GM06990 (cell line): Measurements from ENCODE around the gene OR4D11.
A peak's percentile ranks its signal among the peaks of the same experiment; 100 is the strongest.
"Not testable (repeated sequence)": the region's sequence is repeated elsewhere in the genome, so short reads cannot be mapped to it uniquely, and the experiment has no call there.

ENCODE experiments used
- DNase-seq: peaks from one replicate; pipeline ENCODE4 v3.0.0-alpha.2; 2011; ENCODE audit not compliant: insufficient read length; ENCODE audit errors: extremely low read depth
- H3K27me3 ChIP-seq: replicated peaks from 2 replicates; pipeline ENCODE4 v1.6.0; 2011; ENCODE audit warnings: low read length; ENCODE audit not compliant: control insufficient read depth, insufficient read depth
- H3K36me3 ChIP-seq: 2 replicates; pipeline ENCODE4 v1.5.1; 2011; ENCODE audit warnings: low read length; ENCODE audit not compliant: control insufficient read depth, insufficient read depth
- H3K4me3 ChIP-seq: replicated peaks from 2 replicates; pipeline ENCODE4 v1.5.1; 2011; ENCODE audit warnings: low read depth, mild to moderate bottlenecking, control low read depth, low read length
- TF ChIP-seq, protein P1 (sequence below): IDR thresholded peaks from 2 replicates; pipeline ENCODE4 v1.5.1; 2011; ENCODE audit warnings: low read length, control low read depth, mild to moderate bottlenecking, inconsistent platforms; ENCODE audit not compliant: insufficient read depth, poor library complexity, severe bottlenecking

The OR4D11 gene

DNA sequence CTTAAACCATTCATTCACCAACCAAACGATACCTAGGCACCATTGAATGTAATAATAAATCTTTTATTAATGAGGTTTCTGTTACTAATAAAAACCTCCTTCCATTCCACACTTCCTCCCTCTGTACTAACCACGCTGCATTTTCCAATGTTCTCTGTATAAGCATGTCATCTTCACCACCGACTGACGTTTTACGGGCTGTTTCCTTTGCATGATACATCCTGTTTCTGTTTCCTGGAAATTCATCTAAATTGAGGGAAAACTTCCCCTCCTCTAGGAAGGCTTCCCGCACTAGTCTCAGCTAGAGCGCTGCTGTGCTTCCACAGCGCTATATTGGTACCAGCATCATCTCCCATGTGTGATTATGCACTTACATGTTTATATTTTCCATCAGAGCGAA is 28.2 kb upstream of the OR4D11 start:
- Histone ChIP-seq H3K4me3 (no peak overlapping the region), H3K27me3 (no peaks in the 10 kb centered on the region), H3K36me3 (no peaks in the 10 kb centered on the region)
- DNase-seq: no peak
- TF ChIP-seq, protein P1, sequence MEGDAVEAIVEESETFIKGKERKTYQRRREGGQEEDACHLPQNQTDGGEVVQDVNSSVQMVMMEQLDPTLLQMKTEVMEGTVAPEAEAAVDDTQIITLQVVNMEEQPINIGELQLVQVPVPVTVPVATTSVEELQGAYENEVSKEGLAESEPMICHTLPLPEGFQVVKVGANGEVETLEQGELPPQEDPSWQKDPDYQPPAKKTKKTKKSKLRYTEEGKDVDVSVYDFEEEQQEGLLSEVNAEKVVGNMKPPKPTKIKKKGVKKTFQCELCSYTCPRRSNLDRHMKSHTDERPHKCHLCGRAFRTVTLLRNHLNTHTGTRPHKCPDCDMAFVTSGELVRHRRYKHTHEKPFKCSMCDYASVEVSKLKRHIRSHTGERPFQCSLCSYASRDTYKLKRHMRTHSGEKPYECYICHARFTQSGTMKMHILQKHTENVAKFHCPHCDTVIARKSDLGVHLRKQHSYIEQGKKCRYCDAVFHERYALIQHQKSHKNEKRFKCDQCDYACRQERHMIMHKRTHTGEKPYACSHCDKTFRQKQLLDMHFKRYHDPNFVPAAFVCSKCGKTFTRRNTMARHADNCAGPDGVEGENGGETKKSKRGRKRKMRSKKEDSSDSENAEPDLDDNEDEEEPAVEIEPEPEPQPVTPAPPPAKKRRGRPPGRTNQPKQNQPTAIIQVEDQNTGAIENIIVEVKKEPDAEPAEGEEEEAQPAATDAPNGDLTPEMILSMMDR: no peak

DNA sequence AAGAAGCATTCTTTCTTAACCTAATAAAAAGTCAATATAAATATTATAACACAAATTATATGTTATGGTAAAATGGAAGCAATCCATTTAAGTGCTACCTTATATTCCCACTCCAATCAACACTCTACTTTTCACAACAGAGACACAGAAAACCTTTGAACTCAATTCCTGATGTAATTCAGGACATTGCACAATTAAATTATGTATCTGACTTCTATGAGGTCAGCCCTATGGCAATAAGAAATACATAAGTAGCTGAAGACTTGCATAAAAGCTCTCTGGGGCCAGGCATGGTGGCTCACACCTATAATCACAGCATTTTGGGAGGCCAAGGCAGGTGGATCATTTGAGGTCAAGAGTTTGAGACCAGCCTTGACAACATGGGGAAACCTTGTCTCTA is 23.5 kb upstream of the OR4D11 start:
- DNase-seq: no peak
- TF ChIP-seq, protein P1: no peak
- H3K27me3 ChIP-seq: no peaks in the 10 kb centered on the region
- H3K4me3 ChIP-seq: no peak overlapping the region
- no peaks in the 10 kb centered on the region for H3K36me3 ChIP-seq

DNA sequence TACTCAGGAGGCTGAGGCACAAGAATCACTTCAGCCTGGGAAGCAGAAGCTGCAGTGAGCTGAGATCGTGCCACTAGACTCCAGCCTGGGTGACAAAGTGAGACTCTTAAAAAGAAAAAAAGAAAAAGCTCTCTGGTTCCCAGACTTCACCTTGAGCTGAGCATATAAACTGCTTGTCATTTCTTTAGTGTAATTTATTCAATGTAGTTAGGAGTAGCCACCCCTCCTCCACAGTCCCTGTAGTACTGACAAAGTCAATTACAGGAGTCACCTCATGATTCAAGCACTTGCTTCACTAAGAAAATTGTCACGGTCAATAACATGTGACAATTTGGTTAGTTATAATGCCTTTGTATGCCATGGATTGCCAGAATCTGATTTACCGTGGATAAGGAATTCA is 23.0 kb upstream of the OR4D11 start:
- H3K36me3 ChIP-seq: no peaks in the 10 kb centered on the region
- TF ChIP-seq, protein P1: no peak
- no peak for DNase-seq
- no peak overlapping the region for H3K4me3 ChIP-seq
- H3K27me3 ChIP-seq: no peaks in the 10 kb centered on the region

DNA sequence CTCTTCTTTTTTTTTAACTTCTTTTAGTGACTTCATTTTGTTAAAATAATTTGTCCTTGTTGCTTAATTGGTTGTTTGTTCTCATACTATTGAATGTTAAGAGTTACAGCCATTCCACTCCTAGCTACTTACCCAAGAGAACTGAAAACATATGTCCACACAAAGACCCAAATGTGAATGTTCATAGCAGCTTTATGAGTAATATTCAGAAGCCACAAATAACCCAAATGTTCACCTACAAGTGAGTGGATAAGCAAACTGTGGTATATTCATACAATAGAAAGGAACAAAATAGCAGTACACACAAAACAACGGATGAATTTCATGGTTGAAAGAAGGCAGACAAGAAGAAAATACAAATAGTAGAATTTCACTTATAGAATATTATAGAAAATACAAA is 1.4 kb upstream of the OR4D11 start:
- Histone ChIP-seq H3K27me3 (no peaks in the 10 kb centered on the region; the same call in 1 of the 2 replicates), H3K4me3 (no peak overlapping the region), H3K36me3 (no peaks in the 10 kb centered on the region)
- TF ChIP-seq, protein P1: no peak
- peak; percentile 4 for DNase-seq

DNA sequence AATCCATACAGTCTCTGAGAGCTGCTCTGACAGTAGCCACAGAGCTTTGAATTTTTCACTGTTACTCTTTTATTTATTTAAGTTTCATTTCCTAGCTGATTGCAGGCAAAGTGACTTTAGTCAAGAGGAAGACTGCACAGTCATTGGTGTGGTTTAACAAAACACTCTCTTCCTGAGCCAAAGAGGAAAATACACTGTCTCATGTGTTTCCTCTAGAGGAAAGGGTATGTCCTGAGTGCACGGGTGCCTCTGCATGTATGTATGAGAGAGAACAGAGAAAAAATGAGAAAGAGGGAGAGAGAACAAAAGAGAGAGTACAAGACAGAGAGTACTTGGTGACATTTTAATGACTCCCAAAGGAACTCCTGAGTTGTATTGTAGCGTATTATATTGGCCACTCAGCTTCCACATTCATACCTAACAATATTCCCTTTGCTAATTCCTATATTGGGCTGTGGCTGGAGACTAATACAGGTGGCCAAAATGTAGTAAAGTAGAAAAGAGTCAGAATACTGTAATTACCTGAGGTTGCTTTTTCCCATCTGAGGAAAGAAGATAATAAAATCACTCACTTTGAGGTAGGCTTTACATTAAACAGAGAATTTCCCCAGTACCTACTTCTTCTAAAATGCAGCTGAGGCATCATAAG is 7.7 kb downstream of the OR4D11 start, which contains the start of gene OR4D9:
Gene OR4D9, plus strand, starts transcription at position 599 of the 649 bp plus-strand sequence. CDS start 3,374 bp downstream, outside the sequence.
- no peak for DNase-seq
- H3K36me3 ChIP-seq: no peaks in the 10 kb centered on the region
- TF ChIP-seq, protein P1: no peak
- no peaks in the 10 kb centered on the region for H3K27me3 ChIP-seq
- no peak within 1 kb of the TSS for H3K4me3 ChIP-seq

DNA sequence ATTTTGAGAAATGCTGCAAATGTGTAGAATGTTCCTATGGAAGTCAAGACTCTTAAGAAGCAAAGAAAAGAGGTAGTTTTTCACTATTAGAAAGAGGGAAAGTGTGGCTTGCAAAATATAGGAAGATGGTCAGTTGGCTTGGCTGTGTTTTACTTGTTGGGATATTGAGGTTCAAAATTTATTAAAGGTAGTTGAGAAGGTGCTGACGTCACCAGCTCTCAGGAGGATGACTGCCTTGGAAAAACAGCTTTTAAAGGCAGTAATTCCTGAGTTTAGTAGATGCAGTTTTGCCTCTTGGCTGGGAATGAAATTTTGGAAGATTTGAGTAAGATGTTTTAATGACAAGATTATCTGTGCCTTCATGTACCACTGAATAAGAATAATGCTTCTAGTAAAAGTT is 8.3 kb downstream of the OR4D11 start:
- no peaks in the 10 kb centered on the region for H3K27me3 ChIP-seq
- no peak overlapping the region for H3K4me3 ChIP-seq
- TF ChIP-seq, protein P1: no peak
- no peaks in the 10 kb centered on the region for H3K36me3 ChIP-seq
- DNase-seq: no peak

DNA sequence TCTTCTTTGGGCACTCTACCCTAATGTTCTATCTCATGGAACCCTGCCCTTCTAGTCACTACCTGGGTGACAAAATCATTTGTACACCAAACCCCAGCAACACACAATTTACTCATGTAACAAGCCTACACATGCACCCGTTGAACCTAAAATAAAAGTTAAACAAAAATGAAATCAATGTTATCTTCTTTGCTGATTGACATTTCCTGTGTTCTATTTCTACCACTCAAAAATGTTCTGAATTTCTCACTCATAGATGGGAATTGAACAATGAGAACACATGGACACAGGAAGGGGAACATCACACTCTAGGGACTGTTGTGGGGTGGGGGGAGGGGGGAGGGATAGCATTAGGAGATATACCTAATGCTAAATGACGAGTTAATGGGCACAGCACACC is 16.8 kb downstream of the OR4D11 start:
- H3K36me3 ChIP-seq, H3K4me3 ChIP-seq, H3K27me3 ChIP-seq, DNase-seq: not testable (repeated sequence)
